Measurements from ENCODE around the gene SVIL.
"Not testable (repeated sequence)": the region's sequence is repeated elsewhere in the genome, so short reads cannot be mapped to it uniquely, and the experiment has no call there.

The SVIL gene

DNA sequence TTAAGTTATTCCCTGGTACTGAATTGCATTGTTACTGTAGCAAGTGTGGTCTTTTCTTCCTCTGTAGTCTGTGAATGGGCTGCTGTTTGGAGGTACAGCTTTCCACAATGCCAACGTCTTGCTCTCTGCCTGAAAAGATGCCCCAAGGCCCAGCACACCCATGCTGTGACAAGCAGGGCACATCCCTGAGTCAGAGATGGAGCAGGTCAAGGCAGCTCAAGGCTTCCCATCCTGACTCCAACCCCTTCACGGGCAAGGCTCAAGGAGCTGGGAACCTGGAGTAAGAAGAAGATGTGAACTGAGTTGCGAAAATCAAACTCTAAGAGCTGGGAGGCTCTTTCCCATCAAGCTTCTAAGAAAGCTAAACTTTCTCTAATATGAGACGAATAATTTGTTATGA is 27.2 kb downstream of the SVIL start:
- in situ Hi-C loops (cut with HindIII; ENCODE audit: low sequenced_read_pairs): no loop called here

GRCh38 chr10:29606693-29607092 is 28.1 kb downstream of the SVIL start:
- in situ Hi-C loops (cut with HindIII; ENCODE audit: low sequenced_read_pairs): not testable (repeated sequence)

DNA sequence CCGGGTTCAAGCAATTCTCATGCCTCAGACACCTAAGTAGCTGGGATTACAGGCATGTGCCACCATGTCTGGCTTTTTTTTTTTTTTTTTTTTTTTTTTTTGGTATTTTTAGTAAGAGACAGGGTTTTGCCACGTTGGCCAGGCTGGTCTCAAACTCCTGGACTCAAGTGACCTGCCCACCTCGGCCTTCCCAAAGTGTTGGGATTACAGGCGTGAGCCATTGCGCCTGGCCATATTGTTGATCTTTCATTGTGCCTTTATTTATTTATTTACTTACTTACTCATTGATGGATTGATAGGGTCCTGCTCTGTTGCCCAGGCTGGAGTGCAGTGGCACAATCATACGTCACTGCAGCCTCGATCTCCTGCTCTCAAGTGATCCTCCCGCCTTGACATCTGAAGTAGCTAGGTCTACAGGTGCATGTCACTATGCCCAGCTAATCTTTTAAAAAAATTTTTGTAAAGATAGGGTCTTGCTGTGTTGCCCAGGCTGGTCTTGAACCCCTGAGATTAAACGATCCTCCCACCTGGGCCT is 30.4 kb downstream of the SVIL start:
- in situ Hi-C loops (cut with HindIII; ENCODE audit: low sequenced_read_pairs): no loop called here

DNA sequence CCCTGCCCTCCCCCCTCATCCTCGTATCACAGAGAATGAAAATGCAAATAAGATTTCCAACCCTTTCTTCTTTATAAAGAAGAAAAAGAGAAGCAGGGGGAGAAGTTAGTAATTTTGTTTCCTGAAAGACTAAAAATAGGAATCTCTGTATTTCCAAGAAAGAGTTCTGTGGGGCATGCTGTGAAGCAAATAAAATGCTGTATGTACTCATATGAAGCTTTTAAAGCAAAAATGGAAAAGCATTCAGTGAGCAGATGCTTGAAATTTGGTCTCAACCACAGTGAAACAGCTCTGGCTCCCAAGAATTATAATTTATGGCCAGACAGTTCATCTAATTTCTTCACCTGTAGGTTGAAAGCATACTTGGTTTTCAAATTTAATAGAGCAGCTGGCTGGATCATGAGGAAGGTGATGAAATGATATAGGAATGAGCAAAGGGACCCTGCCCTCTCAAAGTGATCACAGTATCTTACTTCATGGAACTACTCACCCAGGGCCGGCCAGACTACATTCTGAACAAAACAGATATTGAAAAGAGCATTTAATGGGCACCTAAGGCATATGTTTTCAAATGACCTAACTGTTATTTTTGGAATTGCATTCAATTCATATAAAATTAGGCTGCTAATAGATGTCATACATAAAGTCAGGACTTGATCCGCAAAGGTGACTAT is 31.4 kb downstream of the SVIL start:
- in situ Hi-C loops (cut with HindIII; ENCODE audit: low sequenced_read_pairs): no loop called here

DNA sequence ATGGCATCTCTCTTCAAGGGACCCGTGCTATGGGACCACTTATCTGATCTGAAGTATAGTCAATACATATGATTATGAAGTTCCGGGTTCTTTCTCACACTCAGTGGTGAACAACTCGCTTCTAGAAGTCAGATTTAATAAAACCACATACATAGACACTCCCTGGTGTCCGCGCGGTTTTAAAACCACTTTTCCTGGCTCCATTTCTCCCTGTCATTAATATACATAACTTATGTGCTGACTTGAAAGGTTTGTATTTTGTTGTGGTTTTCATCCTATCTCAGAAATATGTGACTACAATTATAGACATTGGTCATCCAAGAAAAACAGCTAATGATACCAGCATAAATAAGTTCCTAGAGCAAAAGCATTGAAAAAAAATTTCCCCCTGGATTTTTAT is 34.0 kb downstream of the SVIL start:
- in situ Hi-C loops (cut with HindIII; ENCODE audit: low sequenced_read_pairs): no loop called here

- in situ Hi-C loops (cut with HindIII; ENCODE audit: low sequenced_read_pairs): no loop called here
Observed at GRCh38 chr10:29600067-29600466, 34.7 kb downstream of the SVIL start.

- in situ Hi-C loops (cut with HindIII; ENCODE audit: low sequenced_read_pairs): no loop called here
Observed at GRCh38 chr10:29598851-29599311, 35.9 kb downstream of the SVIL start.

GRCh38 chr10:29596826-29597225 is 37.9 kb downstream of the SVIL start:
- in situ Hi-C loops (cut with HindIII; ENCODE audit: low sequenced_read_pairs): no loop called here

GRCh38 chr10:29596356-29596755 is 38.4 kb downstream of the SVIL start:
- in situ Hi-C loops (cut with HindIII; ENCODE audit: low sequenced_read_pairs): no loop called here

DNA sequence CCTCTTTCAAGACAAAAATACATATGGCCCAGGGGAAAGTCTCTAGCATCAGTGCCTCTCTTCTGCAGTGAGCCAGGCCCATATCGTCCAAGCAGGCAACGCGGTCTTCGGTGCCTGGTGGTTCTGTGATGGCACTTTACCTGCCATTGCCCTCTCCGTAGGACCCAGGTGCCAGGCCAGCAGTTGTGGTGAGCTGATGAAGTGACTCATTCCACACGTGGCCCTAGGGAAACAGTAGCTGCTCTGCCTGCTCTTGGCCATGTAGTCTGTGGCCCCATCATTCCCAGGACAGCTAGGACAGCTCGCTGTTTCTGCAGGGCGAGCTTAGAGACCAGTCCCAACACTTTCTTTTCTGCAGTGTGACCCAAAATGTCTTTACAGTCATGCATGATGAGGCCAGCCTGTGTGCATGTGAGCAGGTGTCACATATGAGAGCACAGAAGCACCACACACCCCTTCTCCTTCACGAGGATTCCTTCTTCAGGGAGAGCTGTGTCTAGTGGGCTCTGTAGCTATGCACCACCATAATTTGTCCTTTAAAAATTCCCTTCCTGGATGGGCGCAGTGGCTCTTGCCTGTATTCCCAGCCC is 39.0 kb downstream of the SVIL start:
- in situ Hi-C loops (cut with HindIII; ENCODE audit: low sequenced_read_pairs): no loop called here

DNA sequence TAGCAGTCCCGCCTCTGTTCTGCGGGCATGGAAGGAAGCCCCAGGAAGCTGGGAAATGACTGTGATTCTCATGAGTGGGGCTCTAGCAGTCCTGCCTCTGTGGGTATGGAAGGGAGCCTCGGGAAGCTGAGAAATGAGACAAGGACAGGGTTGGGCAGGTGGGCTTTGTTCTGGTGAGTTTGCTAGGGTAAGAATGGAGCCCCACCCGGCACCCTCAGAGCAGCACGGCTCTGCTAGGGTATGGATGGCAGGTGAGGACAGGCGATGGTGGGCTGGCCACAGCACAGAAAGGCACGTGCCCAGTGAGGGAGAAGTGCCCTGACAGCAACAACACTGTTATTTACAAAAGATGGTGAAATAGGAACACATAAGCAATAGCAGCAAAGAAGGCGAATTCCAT is 39.6 kb downstream of the SVIL start:
- in situ Hi-C loops (cut with HindIII; ENCODE audit: low sequenced_read_pairs): no loop called here

DNA sequence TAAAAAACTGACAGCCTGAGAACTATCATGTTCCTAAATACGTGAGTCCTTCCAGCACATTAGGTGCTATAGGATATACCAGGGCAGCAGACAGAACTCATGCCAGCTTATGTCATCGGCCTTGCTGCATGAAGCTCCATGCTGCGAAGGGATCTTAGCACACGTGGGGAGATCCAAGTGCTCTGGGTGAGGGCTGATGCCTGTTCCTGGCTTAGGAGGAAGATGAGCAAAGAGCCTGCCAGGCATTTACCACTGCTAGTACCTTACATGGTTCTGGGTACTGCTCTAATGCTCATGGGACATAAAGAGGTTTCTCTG is 43.2 kb downstream of the SVIL start:
- in situ Hi-C loops (cut with HindIII; ENCODE audit: low sequenced_read_pairs): no loop called here

DNA sequence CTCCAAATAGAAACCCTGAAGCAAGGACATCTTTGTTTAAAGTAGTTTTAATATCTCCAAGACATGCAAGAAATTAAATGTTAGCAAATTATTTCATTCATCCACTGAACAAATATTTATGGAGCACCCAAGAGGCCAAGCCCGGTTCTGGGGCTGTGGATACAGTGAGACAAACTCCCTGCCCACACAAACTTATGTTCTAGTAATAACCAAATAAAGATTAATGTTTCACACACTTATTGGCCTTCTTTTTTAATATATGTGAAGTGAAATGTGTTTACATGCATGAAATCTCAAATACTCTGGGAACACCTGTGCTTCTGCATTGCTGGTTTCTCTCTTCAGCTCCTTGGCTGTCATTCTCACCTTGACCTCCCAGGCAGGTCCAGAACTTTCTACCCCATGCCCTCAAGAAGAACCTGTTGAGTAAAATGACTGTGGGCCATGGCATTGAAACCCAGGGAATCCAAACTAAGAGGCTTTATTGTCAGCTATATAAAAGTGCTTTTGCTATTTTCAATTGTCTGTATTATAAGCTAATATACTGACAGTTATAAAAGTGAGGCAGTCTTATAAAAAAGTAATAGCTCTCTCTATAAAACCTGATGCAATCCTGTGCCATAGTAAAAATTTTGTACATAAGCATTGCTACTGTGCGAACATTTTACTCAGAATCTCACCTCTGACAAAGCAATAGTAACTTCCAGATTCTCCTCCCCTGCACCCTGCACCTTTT is 43.7 kb downstream of the SVIL start:
- in situ Hi-C loops (cut with HindIII; ENCODE audit: low sequenced_read_pairs): no loop called here

DNA sequence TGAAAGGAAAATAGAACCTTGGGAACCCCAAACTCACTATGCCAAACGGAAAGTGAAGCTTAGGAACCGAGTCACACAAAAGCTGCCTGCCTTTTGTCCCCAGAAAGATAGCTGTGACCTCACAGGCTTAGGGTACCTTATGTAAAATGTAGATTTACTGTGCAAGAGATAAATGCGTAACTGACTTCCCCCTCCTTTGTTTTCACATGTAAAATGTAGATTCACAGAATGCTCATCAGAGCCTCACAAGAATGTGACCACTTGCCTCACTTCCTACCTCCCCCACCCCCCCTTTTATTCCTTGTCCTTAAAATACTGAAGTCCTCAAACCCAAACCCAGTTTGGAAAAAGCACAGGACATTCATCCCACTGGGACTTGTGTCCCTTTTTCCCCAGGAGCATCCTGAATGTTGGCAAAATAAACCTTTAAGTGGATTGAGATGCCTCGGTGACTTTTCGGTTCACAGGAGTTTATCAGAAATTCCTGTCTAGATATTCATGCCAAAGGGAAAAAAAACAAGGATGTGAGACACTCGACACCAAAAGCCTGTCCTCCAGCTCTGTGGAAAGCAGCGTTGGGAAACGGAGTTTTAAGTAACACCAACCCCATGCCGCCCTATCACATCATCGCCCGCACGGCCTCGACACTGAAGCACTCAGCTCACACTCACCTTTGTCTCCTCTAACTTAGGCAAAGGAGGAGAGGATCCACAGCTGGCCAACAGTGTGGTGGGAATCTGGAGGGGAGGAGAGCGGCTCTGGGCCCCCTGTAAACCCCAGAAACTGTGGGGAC is 45.9 kb downstream of the SVIL start:
- in situ Hi-C loops (cut with HindIII; ENCODE audit: low sequenced_read_pairs): no loop called here

- in situ Hi-C loops (cut with HindIII; ENCODE audit: low sequenced_read_pairs): not testable (repeated sequence)
Observed at GRCh38 chr10:29587750-29588628, 46.8 kb downstream of the SVIL start.

GRCh38 chr10:29587102-29587749 is 47.5 kb downstream of the SVIL start:
- in situ Hi-C loops (cut with HindIII; ENCODE audit: low sequenced_read_pairs): not testable (repeated sequence)

DNA sequence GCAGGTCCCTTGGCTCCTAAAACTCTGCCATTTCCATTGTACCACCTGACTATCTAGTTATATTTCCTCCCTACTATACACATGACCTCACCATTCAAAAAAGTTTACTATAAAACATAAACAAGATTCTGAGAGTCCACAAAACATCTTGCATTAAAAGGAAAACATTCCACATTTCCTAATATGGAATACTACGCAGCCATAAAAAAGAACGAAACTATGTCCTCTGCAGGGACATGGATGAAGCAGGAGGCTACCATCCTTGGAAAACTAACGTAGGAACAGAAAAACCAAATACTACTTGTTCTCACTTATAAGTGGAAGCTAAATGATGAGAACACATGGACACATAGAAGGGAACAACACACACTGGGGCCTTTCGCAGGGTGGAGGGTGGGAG is 48.3 kb downstream of the SVIL start:
- in situ Hi-C loops (cut with HindIII; ENCODE audit: low sequenced_read_pairs): no loop called here

DNA sequence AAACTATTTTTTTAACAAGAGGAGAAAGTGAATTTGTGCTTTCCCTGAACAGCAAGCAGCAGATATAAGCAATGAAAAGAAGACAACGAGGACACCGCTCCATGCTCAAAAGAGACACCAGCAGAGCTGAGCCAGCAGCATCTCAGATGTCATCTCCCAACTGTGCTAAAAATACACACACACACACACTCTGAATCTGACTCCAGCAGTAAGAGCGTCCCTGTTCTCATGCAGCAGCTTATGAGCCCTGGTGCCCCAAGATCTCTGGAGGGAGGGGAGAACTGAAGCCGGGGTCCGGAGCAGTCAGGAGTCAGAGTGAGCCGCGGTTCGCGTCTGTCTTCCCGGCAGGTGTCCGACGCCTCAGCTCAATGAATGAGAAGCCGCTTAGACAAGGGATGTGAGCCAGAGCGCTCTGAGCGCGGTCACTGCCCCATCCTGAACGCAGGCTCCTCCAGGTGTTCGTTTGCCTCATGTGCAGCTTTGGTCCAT is 49.2 kb downstream of the SVIL start:
- in situ Hi-C loops (cut with HindIII; ENCODE audit: low sequenced_read_pairs): no loop called here

GRCh38 chr10:29584436-29584835 is 50.3 kb downstream of the SVIL start:
- in situ Hi-C loops (cut with HindIII; ENCODE audit: low sequenced_read_pairs): no loop called here

DNA sequence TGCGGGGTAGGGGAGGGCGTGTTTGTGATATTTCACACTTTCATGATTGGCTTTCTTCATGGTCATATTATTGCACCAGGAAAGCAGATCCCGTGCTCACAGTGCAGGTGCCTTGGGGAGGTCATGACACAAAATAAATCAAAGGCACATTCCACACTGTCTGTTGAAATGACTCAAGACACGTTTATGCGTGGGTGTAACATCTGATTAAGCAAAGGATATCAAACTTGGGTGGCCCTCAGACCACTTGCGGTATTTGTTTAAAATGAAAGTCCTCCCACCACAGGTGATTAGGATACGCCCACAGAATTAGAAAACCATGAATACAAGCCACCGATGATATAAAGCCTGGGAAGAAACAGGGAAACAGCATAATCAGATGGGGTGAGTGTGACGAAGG is 51.1 kb downstream of the SVIL start:
- in situ Hi-C loops (cut with HindIII; ENCODE audit: low sequenced_read_pairs): no loop called here

Data from endothelial cell of hepatic sinusoid (primary cell).